Stimulated activated CD8-positive, alpha-beta memory T cell treated with anti-CD3 and anti-CD28 coated beads, Interleukin-7, amount 100 ng/mL, for 24 hours (primary cell): ENCODE measurements around the gene MECR.

Experiments used
- DNase-seq: peaks from one replicate; pipeline ENCODE4 v3.0.0-alpha.2; 2020; ENCODE audit warnings: low read depth

Gene MECR

GRCh38 chr1:29255134-29255666 is 24.5 kb upstream of the MECR start:
- DNase-seq: no peak

GRCh38 chr1:29254346-29254745 is 23.6 kb upstream of the MECR start:
- no peak for DNase-seq

DNA sequence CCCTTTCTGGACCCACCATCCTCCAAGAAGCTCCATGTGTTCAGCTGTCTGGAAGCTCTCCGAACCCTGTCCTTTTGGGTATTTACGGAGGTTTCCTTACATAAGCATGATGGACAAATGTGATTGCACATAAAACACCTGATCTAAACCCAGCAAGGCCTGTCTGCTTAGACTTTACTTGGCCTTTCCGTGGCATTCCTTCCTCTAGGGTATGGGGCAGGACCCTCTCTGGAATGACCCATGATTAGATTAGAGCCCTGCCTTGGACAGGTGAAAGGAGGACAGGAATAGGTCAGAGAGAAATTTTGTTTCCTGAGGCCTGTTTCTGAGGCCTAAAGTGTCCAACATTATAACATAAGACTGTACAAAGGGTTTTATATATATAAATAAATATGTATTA is 22.4 kb upstream of the MECR start:
- no peak for DNase-seq

DNA sequence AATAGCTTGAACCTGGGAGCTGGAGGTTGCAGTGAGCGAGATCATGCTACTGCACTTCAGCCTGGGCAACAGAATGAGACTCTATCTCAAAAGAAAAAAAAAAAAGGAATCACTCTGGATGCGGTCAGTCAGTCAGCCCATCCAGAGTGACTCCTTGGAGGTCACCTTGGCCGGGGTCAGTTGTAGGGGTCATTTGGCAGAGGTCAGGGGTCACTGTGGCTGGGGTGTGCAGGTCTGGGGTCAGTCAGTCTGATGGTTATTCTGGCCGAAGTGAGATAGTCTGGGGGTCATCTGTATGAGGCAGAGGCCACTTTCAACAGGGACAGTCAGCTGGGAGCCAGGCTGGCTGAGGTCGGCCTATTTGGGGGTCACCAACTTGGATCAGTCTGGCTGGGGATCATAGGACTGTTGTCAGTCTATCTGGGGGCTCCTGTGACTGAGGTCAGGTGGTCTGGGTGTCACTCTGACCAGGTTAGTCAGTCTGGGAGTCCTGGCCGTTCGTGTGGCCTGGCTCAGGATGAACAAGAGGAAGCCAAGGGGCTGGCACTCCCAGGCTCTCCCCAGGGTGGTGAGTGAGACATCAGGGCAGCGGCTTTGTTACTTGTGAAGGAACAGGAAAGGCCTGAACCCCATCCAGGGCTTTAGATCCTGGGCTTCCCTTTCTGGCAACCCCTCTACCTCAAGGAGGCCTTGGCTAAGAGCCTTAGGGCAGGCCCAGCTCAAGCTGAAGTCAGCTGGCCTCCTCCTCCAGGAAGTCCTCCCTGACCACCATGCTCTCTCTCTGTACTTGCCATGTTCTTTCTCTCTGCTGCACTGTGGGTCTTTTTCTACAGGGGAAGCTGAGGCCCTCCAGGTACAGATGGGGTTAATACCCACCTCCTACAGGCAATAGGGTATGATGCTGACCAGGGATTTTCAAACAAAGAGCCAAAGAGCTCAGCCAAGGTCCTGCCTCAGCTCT is 20.7 kb upstream of the MECR start:
- DNase-seq: no peak

DNA sequence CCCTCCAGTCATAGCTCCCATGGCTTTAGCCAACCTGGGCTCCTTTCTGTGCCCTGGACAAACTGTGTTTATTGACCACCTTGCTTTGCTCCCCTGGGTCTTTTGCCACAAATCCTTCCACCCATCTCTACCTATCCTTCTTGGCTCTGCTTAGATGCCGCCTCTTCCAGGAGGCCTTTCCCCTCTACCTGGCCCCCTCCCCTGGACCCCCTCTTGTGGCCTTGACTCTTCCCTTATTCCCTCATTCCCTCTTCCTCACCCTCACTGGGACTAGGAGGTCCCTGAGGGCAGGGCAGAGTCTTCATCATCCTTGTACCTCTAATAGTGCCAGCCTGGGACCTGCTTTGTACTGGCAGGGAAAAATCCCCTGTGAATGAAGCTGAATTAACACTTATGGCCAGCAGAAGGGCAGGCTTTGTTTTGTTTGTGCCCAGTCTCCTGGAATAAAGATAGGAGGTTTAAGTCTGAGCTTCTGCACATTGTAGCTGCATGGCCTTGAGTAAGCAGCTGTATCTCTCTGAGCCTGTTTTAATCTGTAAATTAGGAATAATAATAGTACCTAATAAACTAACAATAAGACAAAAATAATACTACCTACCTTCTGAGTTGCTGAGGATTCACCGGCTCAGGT is 19.3 kb upstream of the MECR start:
- DNase-seq: no peak

- no peak for DNase-seq
Observed at GRCh38 chr1:29249170-29249691, 18.5 kb upstream of the MECR start.

- DNase-seq: no peak
Observed at GRCh38 chr1:29248409-29248808, 17.7 kb upstream of the MECR start.

DNA sequence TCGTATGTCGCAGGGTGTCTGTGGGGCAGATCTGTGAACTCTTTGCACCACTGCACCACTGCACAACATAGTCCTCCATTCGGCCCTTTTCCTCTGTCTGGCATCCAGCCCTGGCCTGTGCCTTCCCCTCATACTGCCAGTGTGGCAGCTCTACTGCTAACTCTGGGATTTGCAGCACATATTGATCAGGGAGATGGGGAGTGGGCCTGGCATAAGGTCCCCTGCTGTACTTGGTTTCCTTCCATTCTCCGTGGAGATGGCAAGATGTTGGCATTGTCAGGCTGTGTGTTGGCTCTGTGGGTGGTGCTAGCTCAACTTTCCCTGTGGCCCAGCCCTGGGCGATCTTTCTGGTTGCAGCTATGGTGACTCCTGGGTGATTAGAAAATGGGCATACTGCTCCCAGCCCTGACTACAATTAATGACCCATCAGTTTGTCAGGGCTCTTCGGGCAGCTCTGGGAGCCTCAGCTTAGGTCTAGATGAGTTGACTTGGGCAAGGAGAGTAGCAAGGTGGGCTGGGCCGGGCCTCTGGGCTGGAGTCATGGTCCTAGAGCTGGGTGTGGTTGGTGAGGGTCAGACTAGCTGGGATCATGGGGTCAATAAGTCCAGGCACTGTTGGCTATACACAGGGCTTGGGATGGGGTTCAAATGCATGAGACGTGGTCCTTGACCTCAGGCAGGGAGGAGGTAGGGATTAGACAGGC is 17.0 kb upstream of the MECR start:
- DNase-seq: no peak

DNA sequence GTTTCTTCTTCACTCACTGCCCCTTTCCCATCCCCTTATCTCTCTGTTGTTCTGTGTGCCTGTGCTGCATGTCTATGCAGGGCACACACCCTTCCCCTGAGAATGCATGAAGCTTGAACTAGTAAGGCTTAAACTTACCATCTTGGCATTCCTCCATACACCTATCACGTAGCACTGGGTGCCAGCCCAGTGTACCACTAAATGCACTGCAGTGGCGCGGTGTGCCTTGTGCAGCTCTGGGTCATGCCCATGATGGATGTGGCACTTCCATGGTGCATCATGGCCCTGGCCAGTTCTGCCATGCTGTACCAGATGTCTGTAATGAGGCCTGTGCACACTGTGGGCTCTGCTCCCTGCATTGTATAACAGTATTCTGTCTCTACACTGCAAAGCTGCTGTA is 16.3 kb upstream of the MECR start:
- no peak for DNase-seq

- DNase-seq: no peak
Observed at GRCh38 chr1:29245876-29246275, 15.1 kb upstream of the MECR start.

DNA sequence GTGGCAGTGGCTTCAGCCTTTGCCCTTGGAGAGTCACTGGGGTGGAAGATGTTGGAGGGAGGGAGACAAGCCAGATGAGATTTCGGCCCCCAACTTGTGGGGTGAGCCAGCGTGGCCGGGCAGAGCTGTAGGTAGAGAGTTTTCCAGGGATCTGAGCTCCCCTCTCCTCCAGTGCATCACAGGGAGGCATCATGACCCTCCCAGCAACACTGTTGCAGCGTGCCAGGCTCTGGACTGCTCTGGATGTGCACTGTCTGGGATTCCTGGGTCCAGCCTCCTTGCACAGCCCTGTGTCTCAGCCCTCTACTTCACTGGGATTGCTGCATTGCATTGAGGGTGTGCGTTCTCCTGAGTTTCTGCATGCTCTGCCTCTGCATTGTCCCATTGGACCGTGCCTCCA is 14.5 kb upstream of the MECR start:
- DNase-seq: no peak

DNA sequence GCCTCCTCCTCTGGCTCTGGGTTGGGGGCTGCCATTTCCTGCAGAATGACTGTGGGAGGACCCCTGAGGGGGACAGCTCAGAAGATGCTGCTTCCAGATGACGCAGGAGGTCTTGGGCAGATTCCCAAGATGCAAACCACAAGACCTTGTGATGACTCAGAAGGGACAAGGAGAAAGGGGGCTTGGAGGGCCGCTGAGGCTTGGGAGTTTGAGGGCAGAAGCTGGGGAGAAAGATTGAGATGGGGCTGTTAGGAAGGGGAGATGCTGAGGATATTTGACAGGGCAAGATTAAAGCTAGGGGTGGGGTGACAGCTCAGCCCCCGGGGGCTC is 13.1 kb upstream of the MECR start:
- no peak for DNase-seq

- no peak for DNase-seq
Observed at GRCh38 chr1:29243023-29243870, 12.5 kb upstream of the MECR start.

- no peak for DNase-seq
Observed at GRCh38 chr1:29240986-29241385, 10.3 kb upstream of the MECR start.

GRCh38 chr1:29240400-29240837 is 9.7 kb upstream of the MECR start:
- DNase-seq: no peak

DNA sequence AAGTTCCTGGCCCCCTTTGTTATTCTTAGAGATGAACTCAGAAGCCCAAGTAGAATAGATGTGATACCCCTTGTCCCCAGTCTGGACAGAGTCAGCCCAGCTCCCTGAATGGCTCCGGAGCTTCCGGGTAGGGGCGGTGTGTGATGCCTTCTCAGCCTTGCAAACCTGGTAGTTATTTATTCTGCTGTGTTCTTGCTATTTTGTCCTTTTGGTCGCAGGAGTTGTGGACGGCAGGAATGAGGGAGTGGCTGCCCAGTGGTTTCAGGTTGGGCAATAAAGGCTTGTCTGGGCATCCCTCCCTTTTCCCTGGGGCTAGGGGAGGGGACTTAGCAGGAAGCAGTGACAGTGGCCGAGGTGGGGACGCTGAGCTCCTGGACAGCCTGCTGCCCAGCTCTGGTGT is 8.4 kb upstream of the MECR start:
- DNase-seq: no peak

DNA sequence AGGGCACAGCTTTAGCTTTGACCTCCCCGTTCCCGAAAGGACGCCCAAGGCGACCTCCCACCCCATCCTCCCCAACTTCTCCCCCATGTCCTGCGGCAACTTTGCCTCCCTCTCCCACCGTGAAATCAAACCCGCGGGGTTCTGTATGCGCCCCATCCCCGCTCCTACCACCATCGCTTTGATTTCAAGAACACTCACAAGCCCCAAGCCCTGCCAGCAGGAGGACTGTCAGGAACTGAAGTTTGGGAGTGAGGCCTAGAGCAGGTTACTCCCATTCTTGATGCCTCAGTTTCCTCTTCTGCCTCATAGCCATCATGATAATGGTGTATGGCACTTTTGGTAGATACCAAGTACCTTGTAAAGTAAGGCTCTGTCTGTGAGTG is 7.9 kb upstream of the MECR start:
- DNase-seq: no peak

DNA sequence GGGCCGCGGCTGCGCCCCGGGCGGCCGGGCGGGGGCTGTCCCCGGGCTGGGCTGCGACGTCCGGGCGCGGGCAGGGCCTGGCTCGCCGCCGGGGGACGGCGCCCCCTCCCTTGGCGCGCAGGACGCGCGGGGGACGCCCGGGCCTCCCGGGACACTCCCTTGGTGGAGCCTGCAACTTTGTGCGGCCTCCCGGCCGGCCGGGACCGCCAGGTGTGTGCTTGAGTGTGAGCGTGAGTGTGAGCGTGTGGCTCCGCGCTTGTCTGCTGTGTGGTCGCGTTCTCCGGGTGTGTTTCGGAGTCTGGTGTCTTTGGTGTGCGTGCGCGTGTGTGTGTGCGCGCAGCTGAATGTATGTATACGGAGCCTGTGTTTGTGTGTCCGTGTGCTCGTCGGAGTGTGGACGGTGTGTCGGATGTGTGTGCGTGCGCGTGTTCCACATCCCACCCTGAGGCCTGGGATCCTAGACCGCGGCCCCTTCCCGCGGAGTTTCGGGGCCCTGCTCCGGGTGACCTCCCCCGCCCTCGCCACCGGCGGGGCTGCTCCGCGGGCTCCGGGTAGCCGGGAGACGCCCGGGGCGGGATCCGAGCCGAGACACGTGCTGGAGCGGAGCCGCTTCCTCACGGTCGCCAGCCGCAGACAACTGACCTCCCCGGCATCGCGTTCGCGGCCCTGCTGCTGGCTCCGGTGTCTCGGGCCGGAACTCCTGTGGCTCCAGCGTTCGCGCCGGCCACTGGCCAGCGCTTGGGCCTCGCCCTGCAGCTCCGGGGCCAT is 7.3 kb upstream of the MECR start:
- no peak for DNase-seq

- no peak for DNase-seq
Observed at GRCh38 chr1:29237129-29237821, 6.5 kb upstream of the MECR start.

GRCh38 chr1:29236712-29237128 is 6.0 kb upstream of the MECR start:
- no peak for DNase-seq
